D721Med (cell line): ENCODE data around the gene IL6ST.
"Not testable (repeated sequence)": the region's sequence is repeated elsewhere in the genome, so short reads cannot be mapped to it uniquely, and the experiment has no call there.

Experiments
- DNase-seq: peaks from one replicate; pipeline ENCODE4 v3.0.0; 2011; ENCODE audit warnings: low spot score; ENCODE audit not compliant: insufficient read length
- FAIRE-seq: peaks from 2 replicates; lab custom pipeline; 2011; peaks lifted over from hg19 to GRCh38; lab: Jason Lieb, UNC
- TF ChIP-seq, protein P1 (sequence below): IDR thresholded peaks from 2 replicates; pipeline ENCODE4 v1.5.1; 2012; ENCODE audit warnings: mild to moderate bottlenecking, control low read depth; ENCODE audit not compliant: insufficient read depth; ENCODE audit errors: missing control alignments

Gene IL6ST

GRCh38 chr5:55993013-55993412 is 1.8 kb downstream of the IL6ST start:
- no peak for FAIRE-seq
- no peak for DNase-seq
- TF ChIP-seq, protein P1, sequence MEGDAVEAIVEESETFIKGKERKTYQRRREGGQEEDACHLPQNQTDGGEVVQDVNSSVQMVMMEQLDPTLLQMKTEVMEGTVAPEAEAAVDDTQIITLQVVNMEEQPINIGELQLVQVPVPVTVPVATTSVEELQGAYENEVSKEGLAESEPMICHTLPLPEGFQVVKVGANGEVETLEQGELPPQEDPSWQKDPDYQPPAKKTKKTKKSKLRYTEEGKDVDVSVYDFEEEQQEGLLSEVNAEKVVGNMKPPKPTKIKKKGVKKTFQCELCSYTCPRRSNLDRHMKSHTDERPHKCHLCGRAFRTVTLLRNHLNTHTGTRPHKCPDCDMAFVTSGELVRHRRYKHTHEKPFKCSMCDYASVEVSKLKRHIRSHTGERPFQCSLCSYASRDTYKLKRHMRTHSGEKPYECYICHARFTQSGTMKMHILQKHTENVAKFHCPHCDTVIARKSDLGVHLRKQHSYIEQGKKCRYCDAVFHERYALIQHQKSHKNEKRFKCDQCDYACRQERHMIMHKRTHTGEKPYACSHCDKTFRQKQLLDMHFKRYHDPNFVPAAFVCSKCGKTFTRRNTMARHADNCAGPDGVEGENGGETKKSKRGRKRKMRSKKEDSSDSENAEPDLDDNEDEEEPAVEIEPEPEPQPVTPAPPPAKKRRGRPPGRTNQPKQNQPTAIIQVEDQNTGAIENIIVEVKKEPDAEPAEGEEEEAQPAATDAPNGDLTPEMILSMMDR = no peak

DNA sequence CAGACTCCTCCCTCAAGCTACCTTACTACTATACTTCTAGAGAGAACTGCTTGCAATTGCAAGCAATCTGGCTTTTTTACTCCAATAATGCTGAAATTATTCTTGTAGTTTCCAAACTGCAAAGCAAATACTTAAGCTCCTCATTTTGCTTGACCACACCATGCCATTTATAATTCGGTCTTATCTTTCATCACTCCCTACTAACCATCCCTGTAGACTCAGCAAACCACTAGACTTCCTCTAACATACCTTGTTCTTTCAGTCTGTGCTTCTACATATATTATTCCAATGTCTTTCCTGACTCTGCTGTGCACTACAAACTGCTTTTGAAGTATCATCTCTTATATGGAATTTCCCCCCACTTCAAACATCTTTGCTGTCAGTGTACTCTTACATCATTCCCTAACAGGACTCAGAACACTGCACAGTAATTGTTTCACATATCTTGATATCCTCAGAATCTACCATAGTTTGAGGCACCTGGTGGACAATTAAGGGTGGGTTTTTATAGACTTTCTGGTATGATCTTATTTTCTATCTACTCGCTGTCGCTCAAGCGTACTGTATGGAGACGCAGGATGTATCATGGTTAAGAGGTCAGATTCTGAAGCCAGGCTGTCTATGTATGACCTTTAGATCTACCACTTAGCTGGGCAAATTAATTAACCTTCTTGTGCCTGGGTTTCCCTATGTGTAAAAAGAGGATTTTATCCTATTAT is 2.8 kb downstream of the IL6ST start:
- TF ChIP-seq, protein P1 = no peak
- FAIRE-seq = no peak
- no peak for DNase-seq

DNA sequence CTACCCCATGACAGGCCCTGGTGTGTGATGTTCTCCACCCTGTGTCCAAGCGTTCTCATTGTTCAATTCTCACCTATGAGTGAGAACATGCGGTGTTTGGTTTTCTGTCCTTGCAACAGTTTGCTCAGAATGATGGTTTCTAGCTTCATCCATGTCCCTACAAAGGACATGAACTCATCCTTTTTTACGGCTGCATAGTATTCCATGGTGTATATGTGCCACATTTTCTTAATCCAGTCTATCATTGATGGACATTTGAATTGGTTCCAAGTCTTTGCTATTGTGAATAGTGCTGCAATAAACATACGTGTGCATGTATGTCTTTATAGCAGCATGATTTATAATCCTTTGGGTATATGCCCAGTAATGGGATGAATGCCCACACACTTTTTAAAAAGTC is 3.9 kb downstream of the IL6ST start:
- not testable (repeated sequence) for DNase-seq, FAIRE-seq

DNA sequence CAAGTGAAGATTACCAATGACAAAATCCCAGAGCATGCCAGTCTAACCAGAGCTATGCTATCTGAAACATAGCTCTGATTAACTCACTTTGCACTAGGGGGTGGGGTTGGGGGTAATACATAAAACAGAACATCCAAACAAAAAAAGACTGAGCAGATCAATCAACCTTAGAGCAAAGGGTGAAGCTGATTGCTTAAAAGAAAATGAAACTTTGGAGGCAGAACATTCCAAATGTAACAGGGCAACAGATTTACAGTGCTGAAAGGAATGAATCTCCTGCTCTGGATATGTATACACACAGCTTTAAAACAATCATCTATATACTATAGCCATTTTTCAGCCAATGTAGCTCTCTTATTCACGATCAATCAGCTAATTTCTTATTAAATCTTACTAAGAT is 4.9 kb downstream of the IL6ST start:
- no peak for DNase-seq
- TF ChIP-seq, protein P1 = no peak
- FAIRE-seq = no peak

- no peak for FAIRE-seq
These were observed 5.7 kb downstream of the IL6ST start for GRCh38 chr5:55988979-55989638.

GRCh38 chr5:55988428-55988827 is 6.3 kb downstream of the IL6ST start:
- FAIRE-seq, DNase-seq: not testable (repeated sequence)

More at GRCh38 chr5:55988979-55989638, 5.7 kb downstream of the IL6ST start:
- DNase-seq = no peak
- TF ChIP-seq, protein P1 = no peak

GRCh38 chr5:55986931-55987330 is 7.8 kb downstream of the IL6ST start:
- DNase-seq (no peak), FAIRE-seq (no peak)
- TF ChIP-seq, protein P1 = no peak

DNA sequence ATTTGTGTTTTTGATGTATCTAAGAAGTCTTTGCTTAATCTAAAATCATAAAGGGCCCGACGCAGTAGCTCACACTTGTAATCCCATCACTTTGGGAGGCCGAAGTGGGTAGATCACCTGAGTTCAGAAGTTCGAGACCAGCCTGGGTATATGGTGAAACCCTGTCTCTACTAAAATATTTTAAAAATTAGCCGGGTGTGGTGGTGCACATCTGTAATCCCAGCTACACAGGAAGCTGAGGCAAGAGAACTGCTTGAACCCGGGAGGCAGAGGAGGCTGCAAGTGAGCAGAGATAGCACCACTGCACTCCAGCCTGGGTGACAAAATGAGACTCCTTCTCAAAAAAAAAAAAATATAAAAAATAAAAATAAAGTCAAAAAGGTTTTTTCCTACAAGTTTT is 9.6 kb downstream of the IL6ST start:
- no peak for DNase-seq
- TF ChIP-seq, protein P1 = no peak
- FAIRE-seq = no peak
